Hematopoietic multipotent progenitor cell (in vitro differentiated cells): Measurements from ENCODE around the gene FGF13. TPM values are rescaled to one million over a fixed set of nuclear protein-coding genes. Genes with fewer than 3 reads are reported as not detected.

ENCODE experiments used
- DNase-seq, 3 donors: peaks; one replicate each; pipeline ENCODE4 v3.0.0-alpha.2; 2011 to 2015; ENCODE audit warnings: low read depth in 2 of 3, low spot score in 2 of 3
- total RNA-seq: library from RNA; depleted of rRNA; stranded (reverse); fragments of >200 nt; gene quantifications from one replicate; pipeline ENCODE4 v1.2.3, GENCODE V29; 2012

Gene FGF13
- total RNA-seq = under 0.01 TPM

- peak in 2 of 3 donors; percentile 33 to 48 for DNase-seq
Measured at GRCh38 chrX:138711399-138712347, at the start of gene FGF13. Gene FGF13, minus strand, starts transcription at chrX:138711717. Its CDS starts 714 bp downstream, at chrX:138711003.

GRCh38 chrX:138759217-138759943 lies 47.9 kb upstream of the FGF13 start:
- DNase-seq = no peak

- no peak for DNase-seq
Measured at GRCh38 chrX:138756234-138756633, 44.7 kb upstream of the FGF13 start.

GRCh38 chrX:138754861-138755260 lies 43.3 kb upstream of the FGF13 start:
- DNase-seq = no peak

- DNase-seq = peak in 2 of 3 donors; percentile 1 to 8
Measured at GRCh38 chrX:138748480-138748879, 37.0 kb upstream of the FGF13 start.

- peak; percentile 7 to 63 (median 21) for DNase-seq
Measured at GRCh38 chrX:138745196-138745595, 33.7 kb upstream of the FGF13 start.

- DNase-seq = no peak
Measured at GRCh38 chrX:138742217-138742616, 30.7 kb upstream of the FGF13 start.

GRCh38 chrX:138740341-138740740 lies 28.8 kb upstream of the FGF13 start:
- no peak for DNase-seq

- DNase-seq = no peak
Measured at GRCh38 chrX:138723301-138723700, 11.8 kb upstream of the FGF13 start.

GRCh38 chrX:138719396-138719795 lies 7.9 kb upstream of the FGF13 start:
- no peak for DNase-seq

GRCh38 chrX:138718941-138719340 lies 7.4 kb upstream of the FGF13 start:
- DNase-seq = no peak

GRCh38 chrX:138710866-138711341 lies 613 bp downstream of the FGF13 start:
- DNase-seq = no peak

GRCh38 chrX:138709886-138710791 lies 1.4 kb downstream of the FGF13 start:
- no peak for DNase-seq

- DNase-seq = no peak
Measured at GRCh38 chrX:138708268-138708667, 3.2 kb downstream of the FGF13 start.

- no peak for DNase-seq
Measured at GRCh38 chrX:138704596-138704995, 6.9 kb downstream of the FGF13 start.

GRCh38 chrX:138704101-138704500 lies 7.4 kb downstream of the FGF13 start:
- no peak for DNase-seq

GRCh38 chrX:138692591-138692990 lies 18.9 kb downstream of the FGF13 start:
- no peak for DNase-seq

GRCh38 chrX:138691186-138691585 lies 20.3 kb downstream of the FGF13 start:
- DNase-seq = no peak

- DNase-seq = no peak
Measured at GRCh38 chrX:138690591-138690990, 20.9 kb downstream of the FGF13 start.

GRCh38 chrX:138683600-138683999 lies 27.9 kb downstream of the FGF13 start:
- no peak for DNase-seq
